Suppressor macrophage treated with lipopolysaccharide for 4 hours (primary cell): ENCODE results near the gene IFI27L1.

ENCODE experiments used
- DNase-seq: peaks from one replicate; pipeline ENCODE4 v3.0.0-alpha.2; 2020

The IFI27L1 gene

GRCh38 chr14:94138251-94138650 is 57.1 kb downstream of the IFI27L1 start:
- DNase-seq: no peak

GRCh38 chr14:94139006-94139405 is 57.9 kb downstream of the IFI27L1 start:
- DNase-seq: no peak

- no peak for DNase-seq
Measured at GRCh38 chr14:94139421-94139820, 58.3 kb downstream of the IFI27L1 start.

- no peak for DNase-seq
Measured at GRCh38 chr14:94142247-94142646, 61.1 kb downstream of the IFI27L1 start.

- DNase-seq: no peak
Measured at GRCh38 chr14:94142836-94143235, 61.7 kb downstream of the IFI27L1 start.

GRCh38 chr14:94143239-94143638 is 62.1 kb downstream of the IFI27L1 start:
- DNase-seq: no peak

GRCh38 chr14:94143711-94144110 is 62.6 kb downstream of the IFI27L1 start:
- DNase-seq: no peak

GRCh38 chr14:94144765-94145164 is 63.7 kb downstream of the IFI27L1 start:
- DNase-seq: peak; percentile 20

- no peak for DNase-seq
Measured at GRCh38 chr14:94145902-94146527, 64.9 kb downstream of the IFI27L1 start.
